ENCODE results near the gene IL12RB1.

DNA sequence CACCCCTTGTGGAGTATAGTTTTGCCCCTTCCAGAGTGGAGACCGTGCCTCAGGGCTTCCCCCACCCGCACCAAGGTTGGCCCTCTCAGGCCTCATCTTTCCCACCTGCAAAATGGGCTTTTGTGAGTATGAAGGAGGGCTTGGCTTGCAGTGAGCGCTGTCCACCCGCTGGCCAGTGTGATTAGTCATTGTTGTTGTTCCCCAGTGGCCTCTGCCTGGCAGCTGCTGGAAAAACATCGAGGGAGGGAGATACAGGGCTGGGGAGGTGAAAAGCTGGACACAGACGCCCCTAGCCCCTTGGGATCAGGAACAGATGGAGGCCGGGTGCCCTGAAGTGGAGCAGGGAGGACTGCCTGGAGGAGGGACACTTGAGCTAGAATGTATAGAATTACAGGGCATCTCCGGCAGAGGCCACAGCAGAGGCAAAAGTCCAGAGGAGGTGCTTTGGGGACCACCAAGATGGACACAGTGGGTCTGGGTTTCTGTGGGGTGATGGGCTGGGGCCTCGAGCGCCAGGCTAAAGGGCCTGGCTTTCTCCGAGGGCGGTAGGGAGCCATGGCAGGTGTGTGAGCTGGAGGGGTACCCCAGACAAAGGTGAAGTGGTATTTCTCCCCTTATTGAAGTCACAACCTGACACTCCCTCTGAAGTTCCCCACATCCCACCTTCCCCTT lies 3.9 kb upstream of the IL12RB1 start:
- TF ChIP-seq, protein P1, sequence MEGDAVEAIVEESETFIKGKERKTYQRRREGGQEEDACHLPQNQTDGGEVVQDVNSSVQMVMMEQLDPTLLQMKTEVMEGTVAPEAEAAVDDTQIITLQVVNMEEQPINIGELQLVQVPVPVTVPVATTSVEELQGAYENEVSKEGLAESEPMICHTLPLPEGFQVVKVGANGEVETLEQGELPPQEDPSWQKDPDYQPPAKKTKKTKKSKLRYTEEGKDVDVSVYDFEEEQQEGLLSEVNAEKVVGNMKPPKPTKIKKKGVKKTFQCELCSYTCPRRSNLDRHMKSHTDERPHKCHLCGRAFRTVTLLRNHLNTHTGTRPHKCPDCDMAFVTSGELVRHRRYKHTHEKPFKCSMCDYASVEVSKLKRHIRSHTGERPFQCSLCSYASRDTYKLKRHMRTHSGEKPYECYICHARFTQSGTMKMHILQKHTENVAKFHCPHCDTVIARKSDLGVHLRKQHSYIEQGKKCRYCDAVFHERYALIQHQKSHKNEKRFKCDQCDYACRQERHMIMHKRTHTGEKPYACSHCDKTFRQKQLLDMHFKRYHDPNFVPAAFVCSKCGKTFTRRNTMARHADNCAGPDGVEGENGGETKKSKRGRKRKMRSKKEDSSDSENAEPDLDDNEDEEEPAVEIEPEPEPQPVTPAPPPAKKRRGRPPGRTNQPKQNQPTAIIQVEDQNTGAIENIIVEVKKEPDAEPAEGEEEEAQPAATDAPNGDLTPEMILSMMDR (optimal IDR thresholded peaks at IDR 0.05 in 1 of 3, IDR thresholded peaks at IDR 0.05 in 1 of 3, conservative IDR thresholded peaks at IDR 0.05 in 1 of 3; ENCODE audit: extremely low read depth in 1 of 3, insufficient read depth in 2 of 3, low read length in 3 of 3), result no peak
- TF ChIP-seq EZH2 (IDR thresholded peaks at IDR 0.05; ENCODE audit: low read length), result no peak

Data from keratinocyte (primary cell).